Measurements from ENCODE around the gene FUT7. TPM values are rescaled to one million over a fixed set of nuclear protein-coding genes. Genes with fewer than 3 reads are reported as not detected.

Gene FUT7, protein sequence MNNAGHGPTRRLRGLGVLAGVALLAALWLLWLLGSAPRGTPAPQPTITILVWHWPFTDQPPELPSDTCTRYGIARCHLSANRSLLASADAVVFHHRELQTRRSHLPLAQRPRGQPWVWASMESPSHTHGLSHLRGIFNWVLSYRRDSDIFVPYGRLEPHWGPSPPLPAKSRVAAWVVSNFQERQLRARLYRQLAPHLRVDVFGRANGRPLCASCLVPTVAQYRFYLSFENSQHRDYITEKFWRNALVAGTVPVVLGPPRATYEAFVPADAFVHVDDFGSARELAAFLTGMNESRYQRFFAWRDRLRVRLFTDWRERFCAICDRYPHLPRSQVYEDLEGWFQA
- not detected for total RNA-seq

DNA sequence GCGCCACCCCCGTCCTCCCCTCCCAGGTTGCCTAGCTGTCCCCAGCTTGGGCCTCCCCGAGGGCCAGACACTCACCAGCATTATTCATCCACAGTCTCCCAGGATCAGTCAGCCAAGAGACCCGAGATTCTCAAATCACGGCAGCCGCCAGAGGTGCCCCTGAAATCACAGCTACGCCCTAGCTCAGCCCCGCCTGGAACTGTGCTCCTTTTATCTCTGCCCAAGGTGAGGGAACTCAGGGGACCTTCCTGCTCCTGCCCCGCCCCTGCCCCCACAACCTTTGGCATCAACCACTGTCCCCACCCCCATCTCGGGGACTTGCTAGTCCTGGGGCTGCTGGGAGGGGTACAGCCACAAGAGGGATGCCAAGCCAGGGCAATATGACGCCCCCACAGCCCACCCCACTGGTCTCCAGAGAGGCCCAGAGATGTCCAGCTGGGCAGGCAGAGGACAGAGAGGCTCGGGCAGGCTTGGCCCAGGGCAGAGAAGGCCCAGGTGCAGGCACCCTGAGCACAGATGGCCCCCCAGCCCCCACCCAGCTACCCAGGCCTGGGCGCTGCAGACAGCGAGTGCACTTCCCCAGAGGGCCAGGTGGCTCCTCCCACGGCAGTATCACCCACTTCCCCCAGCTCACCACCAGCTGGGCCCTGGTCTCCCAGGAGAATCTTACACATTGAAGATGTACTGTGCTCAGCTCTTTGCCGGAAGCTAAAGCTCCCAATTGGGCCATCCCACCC is at the start of gene FUT7:
Gene FUT7, minus strand, starts transcription at position 185 of the 737 bp plus-strand sequence. Its CDS starts 97 bp downstream, at position 88.
- Histone ChIP-seq H3K4me3 (ENCODE audit: low read length in 3 of 3) (no peak within 1 kb of the TSS), H3K9ac (ENCODE audit: low read depth in 1 of 3, low read length in 3 of 3) (no peak within 1 kb of the TSS), H3K4me1 (ENCODE audit: control insufficient read depth in 3 of 3, insufficient read depth in 3 of 3, low read length in 3 of 3) (peaks cover 27 to 42% (median 29%) of the 10 kb centered on the region in 3 donors), H3K27ac (ENCODE audit: low read depth, low read length) (no peak within 1 kb of the TSS), H3K9me3 (ENCODE audit: control insufficient read depth in 3 of 3, low read length in 3 of 3) (no peaks in the 10 kb centered on the region), H3K36me3 (ENCODE audit: control insufficient read depth in 3 of 3, insufficient read depth in 3 of 3, low read length in 3 of 3) (no peaks in the 10 kb centered on the region), H3K27me3 (ENCODE audit: control insufficient read depth in 3 of 3, insufficient read depth in 3 of 3, low read length in 3 of 3) (peaks cover 4 to 16% (median 5%) of the 10 kb centered on the region in 3 donors)

DNA sequence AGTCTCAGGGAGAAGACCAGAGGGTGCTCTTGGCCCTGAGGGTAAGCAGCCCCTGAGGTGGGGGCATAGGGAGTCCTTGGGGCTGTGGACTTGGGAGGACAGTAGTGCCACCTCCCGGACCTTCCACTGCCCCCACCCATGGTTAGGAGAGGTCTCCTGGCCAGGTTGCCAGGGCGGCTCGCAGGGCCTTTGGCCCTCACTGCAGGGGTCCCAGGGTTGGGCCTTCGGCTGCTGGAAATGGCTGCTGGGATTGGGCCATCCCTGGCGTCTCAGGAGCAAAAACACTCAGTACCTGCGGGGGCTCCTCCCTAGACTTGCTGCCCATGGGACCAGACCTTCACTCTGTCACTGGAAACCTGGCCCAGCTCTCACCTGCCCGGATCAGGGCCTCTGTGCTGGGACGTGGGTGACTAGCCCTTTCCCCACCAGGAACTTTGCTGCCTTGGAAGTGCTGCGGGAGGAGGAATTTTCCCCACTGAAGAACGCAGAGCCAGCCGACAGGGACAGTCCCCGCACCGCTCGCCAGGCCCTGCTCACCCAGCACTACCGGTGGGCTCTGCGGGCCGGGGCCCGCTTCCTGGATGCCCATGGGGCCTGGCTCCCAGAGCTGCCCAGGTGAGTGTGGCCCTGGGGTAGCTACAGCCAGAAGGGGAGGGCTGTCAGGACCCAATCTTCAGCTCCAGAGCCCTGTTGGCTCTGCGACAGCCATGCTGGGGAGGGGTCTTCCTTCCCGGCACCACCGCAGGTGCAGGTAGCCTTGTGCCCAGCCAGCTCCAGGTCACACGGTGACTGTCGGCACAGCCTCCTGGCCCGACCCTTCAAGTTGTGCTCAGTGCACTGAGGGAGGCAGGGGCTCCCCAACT is 48.6 kb upstream of the FUT7 start:
- Histone ChIP-seq H3K4me3 (ENCODE audit: low read length in 3 of 3) (no peak overlapping the region), H3K36me3 (ENCODE audit: control insufficient read depth in 3 of 3, insufficient read depth in 3 of 3, low read length in 3 of 3) (peaks cover 7 to 11% (median 10%) of the 10 kb centered on the region in 3 donors), H3K27me3 (ENCODE audit: control insufficient read depth in 3 of 3, insufficient read depth in 3 of 3, low read length in 3 of 3) (peaks cover 0 to 13% (median 3%) of the 10 kb centered on the region in 3 donors), H3K9ac (ENCODE audit: low read depth in 1 of 3, low read length in 3 of 3) (no peak overlapping the region), H3K27ac (ENCODE audit: low read depth, low read length) (no peak overlapping the region), H3K4me1 (ENCODE audit: control insufficient read depth in 3 of 3, insufficient read depth in 3 of 3, low read length in 3 of 3) (peaks cover 7 to 23% (median 14%) of the 10 kb centered on the region in 3 donors), H3K9me3 (ENCODE audit: control insufficient read depth in 3 of 3, low read length in 3 of 3) (no peaks in the 10 kb centered on the region)

DNA sequence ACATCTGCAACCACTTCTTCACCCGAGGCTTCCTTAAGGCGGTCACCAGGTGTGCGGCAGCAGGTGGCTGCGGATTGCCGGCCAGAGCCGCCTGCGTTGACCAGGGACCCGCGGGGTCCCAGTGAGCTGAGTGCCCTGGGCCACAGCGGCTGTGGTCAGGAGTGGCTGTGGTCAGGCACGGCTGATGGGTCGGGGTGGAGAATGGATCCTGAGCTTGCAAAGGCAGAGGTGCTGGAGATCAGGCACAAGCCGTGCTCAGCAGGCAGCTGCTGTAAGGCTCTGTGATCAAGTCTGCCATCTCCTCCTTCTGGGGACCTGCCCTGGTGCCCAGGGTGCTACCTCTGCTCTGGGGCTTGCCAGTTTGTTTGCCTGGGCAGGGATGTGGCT is 47.5 kb upstream of the FUT7 start:
- Histone ChIP-seq H3K36me3 (ENCODE audit: control insufficient read depth in 3 of 3, insufficient read depth in 3 of 3, low read length in 3 of 3) (peaks cover 7 to 11% (median 10%) of the 10 kb centered on the region in 3 donors), H3K27ac (ENCODE audit: low read depth, low read length) (no peak overlapping the region), H3K4me1 (ENCODE audit: control insufficient read depth in 3 of 3, insufficient read depth in 3 of 3, low read length in 3 of 3) (peaks cover 6 to 23% (median 13%) of the 10 kb centered on the region in 3 donors), H3K4me3 (ENCODE audit: low read length in 3 of 3) (no peak overlapping the region), H3K9me3 (ENCODE audit: control insufficient read depth in 3 of 3, low read length in 3 of 3) (no peaks in the 10 kb centered on the region), H3K9ac (ENCODE audit: low read depth in 1 of 3, low read length in 3 of 3) (no peak overlapping the region), H3K27me3 (ENCODE audit: control insufficient read depth in 3 of 3, insufficient read depth in 3 of 3, low read length in 3 of 3) (peaks cover 0 to 13% (median 3%) of the 10 kb centered on the region in 3 donors)

DNA sequence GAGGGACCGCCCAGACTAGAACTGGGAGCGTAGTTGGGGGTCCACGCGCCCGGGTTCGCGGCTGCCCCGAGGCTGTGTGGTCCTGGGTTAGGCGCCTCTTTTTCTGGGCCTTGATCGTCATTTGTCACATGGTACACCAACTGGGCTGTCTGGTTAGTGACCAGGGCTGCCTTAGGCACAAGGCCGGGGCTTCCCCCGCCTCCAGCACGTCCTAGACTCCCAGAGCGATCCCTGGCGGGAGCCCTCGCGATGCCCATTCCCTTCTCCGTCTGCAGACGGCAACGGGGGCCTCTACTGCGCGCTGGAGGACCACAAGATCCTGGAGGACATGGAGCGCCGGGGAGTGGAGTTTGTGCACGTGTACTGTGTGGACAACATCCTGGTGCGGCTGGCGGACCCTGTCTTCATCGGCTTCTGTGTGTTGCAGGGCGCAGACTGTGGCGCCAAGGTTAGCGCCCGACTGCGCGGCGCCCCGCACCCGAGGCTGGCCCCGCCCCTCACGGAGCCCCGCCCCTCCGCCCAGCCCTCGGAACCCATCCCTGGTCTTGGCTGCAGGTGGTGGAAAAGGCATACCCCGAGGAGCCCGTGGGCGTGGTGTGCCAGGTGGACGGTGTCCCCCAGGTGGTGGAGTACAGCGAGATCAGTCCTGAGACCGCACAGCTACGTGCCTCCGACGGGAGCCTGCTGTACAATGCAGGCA is 47.0 kb upstream of the FUT7 start:
- Histone ChIP-seq H3K36me3 (ENCODE audit: control insufficient read depth in 3 of 3, insufficient read depth in 3 of 3, low read length in 3 of 3) (peaks cover 7 to 11% (median 10%) of the 10 kb centered on the region in 3 donors), H3K27ac (ENCODE audit: low read depth, low read length) (no peak overlapping the region), H3K4me3 (ENCODE audit: low read length in 3 of 3) (peak overlapping the region in 2 of 3 donors; percentile 64 to 65), H3K9ac (ENCODE audit: low read depth in 1 of 3, low read length in 3 of 3) (no peak overlapping the region), H3K4me1 (ENCODE audit: control insufficient read depth in 3 of 3, insufficient read depth in 3 of 3, low read length in 3 of 3) (peaks cover 6 to 23% (median 13%) of the 10 kb centered on the region in 3 donors), H3K27me3 (ENCODE audit: control insufficient read depth in 3 of 3, insufficient read depth in 3 of 3, low read length in 3 of 3) (peaks cover 0 to 13% (median 3%) of the 10 kb centered on the region in 3 donors), H3K9me3 (ENCODE audit: control insufficient read depth in 3 of 3, low read length in 3 of 3) (no peaks in the 10 kb centered on the region)

DNA sequence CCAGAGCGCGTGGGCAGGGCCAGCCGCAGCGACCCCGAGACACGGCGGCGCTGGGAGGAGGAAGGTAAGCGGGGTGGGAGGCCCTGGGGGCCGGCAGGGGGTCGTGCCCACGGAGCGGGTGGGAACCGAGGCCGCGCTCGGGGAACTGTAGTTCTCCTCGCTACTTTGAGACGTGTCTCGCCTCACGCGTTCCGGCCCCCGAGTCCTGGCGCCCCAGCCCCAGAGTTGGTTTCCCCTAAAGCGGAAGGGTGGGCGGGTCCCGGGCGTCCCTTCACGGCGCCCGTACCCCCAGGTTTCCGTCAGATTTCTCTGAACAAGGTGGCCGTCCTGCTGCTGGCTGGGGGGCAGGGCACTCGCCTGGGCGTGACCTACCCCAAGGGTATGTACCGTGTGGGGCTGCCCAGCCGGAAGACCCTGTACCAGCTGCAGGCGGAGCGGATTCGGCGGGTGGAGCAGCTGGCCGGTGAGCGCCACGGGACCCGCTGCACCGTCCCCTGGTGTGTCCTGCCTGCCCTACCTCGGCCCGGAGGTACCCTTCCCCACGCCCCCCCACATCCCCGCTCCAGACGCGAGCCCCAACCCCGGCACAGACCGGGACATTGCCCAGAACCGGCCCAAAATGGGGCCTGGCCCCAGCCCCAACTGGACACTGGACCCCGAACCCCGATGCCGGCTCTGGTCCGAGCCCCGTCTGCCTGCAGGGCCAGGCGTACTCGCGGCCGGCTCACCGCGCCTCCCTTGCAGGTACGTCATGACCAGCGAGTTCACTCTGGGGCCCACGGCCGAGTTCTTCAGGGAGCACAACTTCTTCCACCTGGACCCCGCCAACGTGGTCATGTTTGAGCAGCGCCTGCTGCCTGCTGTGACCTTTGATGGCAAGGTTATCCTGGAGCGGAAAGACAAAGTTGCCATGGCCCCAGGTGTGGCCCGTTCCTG is 46.1 kb upstream of the FUT7 start:
- Histone ChIP-seq H3K27ac (ENCODE audit: low read depth, low read length) (no peak overlapping the region), H3K36me3 (ENCODE audit: control insufficient read depth in 3 of 3, insufficient read depth in 3 of 3, low read length in 3 of 3) (peaks cover 7 to 11% (median 10%) of the 10 kb centered on the region in 3 donors), H3K4me3 (ENCODE audit: low read length in 3 of 3) (peak overlapping the region; percentile 60 to 65 (median 64)), H3K9ac (ENCODE audit: low read depth in 1 of 3, low read length in 3 of 3) (peak overlapping the region in 2 of 3 donors; percentile 32 to 78), H3K27me3 (ENCODE audit: control insufficient read depth in 3 of 3, insufficient read depth in 3 of 3, low read length in 3 of 3) (peaks cover 0 to 13% (median 3%) of the 10 kb centered on the region in 3 donors), H3K4me1 (ENCODE audit: control insufficient read depth in 3 of 3, insufficient read depth in 3 of 3, low read length in 3 of 3) (peaks cover 6 to 15% (median 13%) of the 10 kb centered on the region in 3 donors), H3K9me3 (ENCODE audit: control insufficient read depth in 3 of 3, low read length in 3 of 3) (no peaks in the 10 kb centered on the region)

DNA sequence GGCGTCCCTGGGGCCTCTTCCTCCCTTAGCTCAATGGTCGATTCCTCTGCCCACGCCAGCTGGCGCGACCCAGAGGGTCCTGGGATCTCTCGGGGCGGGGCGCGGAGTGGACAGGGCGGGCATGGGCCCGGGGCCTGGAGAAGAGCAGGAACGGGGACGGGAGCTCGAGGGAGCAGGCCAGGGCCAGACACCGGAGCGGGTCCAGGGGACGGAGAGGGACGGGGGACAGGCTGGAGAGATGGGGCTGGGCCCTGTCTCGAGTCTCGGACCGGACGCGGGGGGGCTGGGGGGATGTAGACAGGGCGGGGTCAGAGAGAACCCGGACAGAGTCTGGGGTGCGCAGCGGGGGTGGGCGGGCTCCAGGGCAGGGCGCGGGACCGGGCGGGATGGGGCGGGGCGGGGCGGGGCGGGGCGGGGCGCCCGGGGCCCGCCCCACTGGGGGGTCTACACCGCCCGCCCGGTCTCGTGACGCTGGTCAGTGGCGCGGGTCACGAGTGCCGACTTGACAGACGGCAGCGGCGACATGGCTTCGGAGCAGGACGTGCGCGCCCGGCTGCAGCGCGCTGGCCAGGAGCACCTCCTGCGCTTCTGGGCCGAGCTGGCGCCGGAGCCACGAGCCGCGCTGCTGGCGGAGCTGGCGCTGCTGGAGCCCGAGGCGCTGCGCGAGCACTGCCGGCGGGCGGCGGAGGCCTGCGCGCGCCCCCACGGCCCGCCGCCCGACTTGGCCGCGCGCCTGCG is 45.3 kb upstream of the FUT7 start, which contains the start of gene UAP1L1:
Gene UAP1L1, plus strand, starts transcription at position 508 of the 738 bp plus-strand sequence. Its CDS starts 16 bp downstream, at position 524.
- H3K27ac ChIP-seq (ENCODE audit: low read depth, low read length): peak within 1 kb of the TSS; percentile 36
- H3K36me3 ChIP-seq (ENCODE audit: control insufficient read depth in 3 of 3, insufficient read depth in 3 of 3, low read length in 3 of 3): peaks cover 7 to 11% (median 9%) of the 10 kb centered on the region in 3 donors
- peak within 1 kb of the TSS; percentile 60 to 65 (median 64) for H3K4me3 ChIP-seq (ENCODE audit: low read length in 3 of 3)
- peaks cover 6 to 15% (median 13%) of the 10 kb centered on the region in 3 donors for H3K4me1 ChIP-seq (ENCODE audit: control insufficient read depth in 3 of 3, insufficient read depth in 3 of 3, low read length in 3 of 3)
- no peaks in the 10 kb centered on the region for H3K9me3 ChIP-seq (ENCODE audit: control insufficient read depth in 3 of 3, low read length in 3 of 3)
- peak within 1 kb of the TSS in 2 of 3 donors; percentile 32 to 78 for H3K9ac ChIP-seq (ENCODE audit: low read depth in 1 of 3, low read length in 3 of 3)
- peaks cover 0 to 13% (median 3%) of the 10 kb centered on the region in 3 donors for H3K27me3 ChIP-seq (ENCODE audit: control insufficient read depth in 3 of 3, insufficient read depth in 3 of 3, low read length in 3 of 3)

DNA sequence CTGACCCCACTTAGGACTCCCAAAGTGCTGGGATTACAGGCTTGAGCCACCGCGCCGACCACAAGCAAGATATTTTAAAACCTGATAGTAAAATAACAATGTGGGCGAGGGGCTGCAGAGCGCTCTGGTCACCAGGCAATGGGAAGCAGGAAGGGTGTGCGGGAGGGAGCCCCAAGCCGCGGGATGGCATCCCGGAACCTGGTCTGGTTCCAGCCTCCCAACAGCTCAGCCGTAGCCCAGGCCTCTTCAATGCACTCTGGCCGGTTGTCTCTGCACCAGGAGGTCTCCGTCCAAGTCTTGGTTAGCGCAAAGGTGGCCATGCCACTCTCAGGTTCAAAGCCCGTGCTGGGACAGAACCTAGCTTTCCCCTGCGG is 44.7 kb upstream of the FUT7 start:
- peaks cover 0 to 13% (median 3%) of the 10 kb centered on the region in 3 donors for H3K27me3 ChIP-seq (ENCODE audit: control insufficient read depth in 3 of 3, insufficient read depth in 3 of 3, low read length in 3 of 3)
- peak overlapping the region; percentile 7 to 49 (median 46) for H3K4me3 ChIP-seq (ENCODE audit: low read length in 3 of 3)
- peak overlapping the region in 1 of 3 donors; percentile 54 for H3K9ac ChIP-seq (ENCODE audit: low read depth in 1 of 3, low read length in 3 of 3)
- H3K4me1 ChIP-seq (ENCODE audit: control insufficient read depth in 3 of 3, insufficient read depth in 3 of 3, low read length in 3 of 3): peaks cover 6 to 15% (median 13%) of the 10 kb centered on the region in 3 donors
- peak overlapping the region; percentile 36 for H3K27ac ChIP-seq (ENCODE audit: low read depth, low read length)
- H3K9me3 ChIP-seq (ENCODE audit: control insufficient read depth in 3 of 3, low read length in 3 of 3): no peaks in the 10 kb centered on the region
- H3K36me3 ChIP-seq (ENCODE audit: control insufficient read depth in 3 of 3, insufficient read depth in 3 of 3, low read length in 3 of 3): peaks cover 7 to 11% (median 7%) of the 10 kb centered on the region in 3 donors

DNA sequence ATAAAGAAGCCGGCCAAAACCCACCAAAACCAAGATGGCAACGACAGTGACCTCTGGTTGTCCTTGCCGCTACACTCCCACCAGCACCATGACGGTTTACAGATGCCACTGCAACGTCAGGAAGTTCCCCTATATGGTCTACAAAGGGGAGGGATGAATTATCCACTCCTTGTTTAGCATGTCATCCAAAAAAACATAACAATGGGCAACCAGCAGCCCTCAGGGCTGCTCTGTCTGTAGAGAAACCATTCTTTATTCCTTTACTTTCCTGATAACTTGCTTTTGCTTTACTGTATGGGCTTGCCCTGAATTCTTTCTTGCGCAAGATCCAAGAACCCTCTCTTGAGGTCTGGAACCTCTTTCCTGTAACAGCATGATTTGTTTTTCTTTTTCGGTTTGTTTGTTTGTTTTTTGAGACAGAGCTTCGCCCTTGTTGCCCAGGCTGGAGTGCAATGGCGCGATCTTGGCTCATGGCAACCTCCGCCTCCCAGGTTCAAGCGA is 43.4 kb upstream of the FUT7 start:
- no peaks in the 10 kb centered on the region for H3K9me3 ChIP-seq (ENCODE audit: control insufficient read depth in 3 of 3, low read length in 3 of 3)
- H3K27me3 ChIP-seq (ENCODE audit: control insufficient read depth in 3 of 3, insufficient read depth in 3 of 3, low read length in 3 of 3): peaks cover 0 to 13% (median 3%) of the 10 kb centered on the region in 3 donors
- peaks cover 4 to 5% (median 5%) of the 10 kb centered on the region in 3 donors for H3K36me3 ChIP-seq (ENCODE audit: control insufficient read depth in 3 of 3, insufficient read depth in 3 of 3, low read length in 3 of 3)
- peaks cover 14 to 24% (median 23%) of the 10 kb centered on the region in 3 donors for H3K4me1 ChIP-seq (ENCODE audit: control insufficient read depth in 3 of 3, insufficient read depth in 3 of 3, low read length in 3 of 3)
- H3K4me3 ChIP-seq (ENCODE audit: low read length in 3 of 3): no peak overlapping the region
- H3K9ac ChIP-seq (ENCODE audit: low read depth in 1 of 3, low read length in 3 of 3): no peak overlapping the region
- no peak overlapping the region for H3K27ac ChIP-seq (ENCODE audit: low read depth, low read length)
